Right lobe of liver (tissue), 6 donors: ENCODE results near the gene JAG1. TPM values are rescaled to one million over a fixed set of nuclear protein-coding genes. Genes with fewer than 3 reads are reported as not detected.
"Not testable (repeated sequence)": the region's sequence is repeated elsewhere in the genome, so short reads cannot be mapped to it uniquely, and the experiment has no call there.

Experiments used
- ATAC-seq, 4 donors: fragments of 200-7000 bp; cut with Tn5 transposase; one replicate each; pipeline ENCODE4 v1.9.1; 2020; ENCODE audit warnings: mild to moderate bottlenecking in 4 of 4, moderate library complexity in 4 of 4
- DNase-seq, 3 donors: peaks; one replicate each; pipeline ENCODE4 v3.0.0-alpha.2; 2020
- H3K27ac ChIP-seq, 3 donors: fragments of 200-600 bp; one replicate each; pipeline ENCODE4 v1.8.0; 2022
- H3K27me3 ChIP-seq, 2 donors: fragments of 200-600 bp; one replicate each; pipeline ENCODE4 v1.8.0; 2022
- H3K36me3 ChIP-seq, 4 donors: fragments of 200-600 bp; sonication (generic) in 1 of 4; one replicate each; pipeline versions ENCODE4 v1.5.1 to v1.8.0; 2017 to 2022; ENCODE audit warnings: control low read depth in 1 of 4
- H3K4me1 ChIP-seq, 4 donors: fragments of 200-600 bp; sonication (generic) in 1 of 4; one replicate each; pipeline versions ENCODE4 v1.5.1 to v1.8.0; 2017 to 2022; ENCODE audit warnings: control low read depth in 1 of 4
- H3K4me3 ChIP-seq, 3 donors: fragments of 200-600 bp; one replicate each; pipeline ENCODE4 v1.8.0; 2022
- H3K9me3 ChIP-seq, 4 donors: fragments of 200-600 bp; sonication (generic) in 1 of 4; one replicate each; pipeline versions ENCODE4 v1.5.1 to v1.8.0; 2017 to 2022; ENCODE audit warnings: control low read depth in 1 of 4
- POLR2A ChIP-seq: fragments of 450-650 bp; IDR thresholded peaks from one replicate; pipeline ENCODE4 v1.6.1; 2017; ENCODE audit warnings: antibody characterized with exemption, mild to moderate bottlenecking
- WGBS: methylation state at CpG from one replicate; pipeline ENCODE4 v1.1.6; 2018; ENCODE audit warnings: low coverage, low lambda C conversion rate; ENCODE audit not compliant: insufficient coverage; ENCODE audit errors: missing lambda C conversion rate; 5-methylcytosine and 5-hydroxymethylcytosine counted together
- intact Hi-C, 2 donors: fragments of 100-400 bp; cut with DNase I; formaldehyde crosslinking; loops; one replicate each; pipeline versions ENCODE4 v1.11.2 to v1.14.1; 2022
- total RNA-seq, 6 experiments: library from RNA; depleted of rRNA in 2 of 6; stranded (reverse); fragments of >200 nt in 2 of 6; fragmentation: NEBNext Ultra II Directional in 3 of 6; extraction: Animal tissue kit (Norgen Biotek cat#: 25700) in 3 of 6; gene quantifications; one replicate each; pipeline versions ENCODE4 v1.1.0 to v1.2.4, GENCODE V29; 2016 to 2023
- TF ChIP-seq, protein P1 (sequence below), 4 donors: fragments of 200-600 bp in 3 of 4; fragments of 450-650 bp in 1 of 4; IDR thresholded peaks; one replicate each; pipeline versions ENCODE4 v1.5.1 to v1.8.0; 2016 to 2022; ENCODE audit warnings: antibody characterized with exemption in 4 of 4, mild to moderate bottlenecking in 2 of 4
- donor health status: DM: no; HTN: yes; CAD: no.
- donor health status: DM: no; HTN: no; CAD: no.
- donor health status: DM: no; HTN: no; CAD: no.
- donor health status: DM: no; HTN: yes; CAD: no.
- donor health status: DM: no; HTN: yes; CAD: no.

JAG1 gene
- total RNA-seq, 6 experiments from 2014 or later = 3.1 to 8.5 (median 6.7) TPM

DNA sequence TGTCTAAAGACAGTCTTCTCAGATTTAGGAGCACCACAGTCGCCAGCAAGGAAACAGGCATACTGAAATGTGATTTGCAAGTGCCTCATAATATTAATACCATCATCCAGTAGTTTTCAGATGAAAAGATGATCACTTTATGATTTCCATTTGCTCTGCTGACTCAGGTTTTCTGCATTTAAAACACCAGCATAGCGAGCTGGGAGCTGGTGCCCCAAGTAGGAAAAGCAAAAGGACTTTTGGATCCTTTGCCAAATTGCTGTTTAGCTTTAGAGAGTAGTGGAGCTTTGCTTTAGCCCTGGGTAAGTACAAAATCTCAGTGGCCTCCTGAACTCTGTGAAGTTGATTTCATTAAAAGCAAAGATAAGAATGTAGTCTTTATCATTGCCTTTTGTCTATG is 78.5 kb downstream of the JAG1 start:
- no peak overlapping the region for H3K27ac ChIP-seq
- DNase-seq (no peak), ATAC-seq (no peak)
- no peaks in the 10 kb centered on the region for H3K27me3 ChIP-seq
- no peaks in the 10 kb centered on the region for H3K4me1 ChIP-seq
- intact Hi-C loops = no loop called here
- no peaks in the 10 kb centered on the region for H3K36me3 ChIP-seq
- no peak for TF ChIP-seq POLR2A
- TF ChIP-seq, protein P1, sequence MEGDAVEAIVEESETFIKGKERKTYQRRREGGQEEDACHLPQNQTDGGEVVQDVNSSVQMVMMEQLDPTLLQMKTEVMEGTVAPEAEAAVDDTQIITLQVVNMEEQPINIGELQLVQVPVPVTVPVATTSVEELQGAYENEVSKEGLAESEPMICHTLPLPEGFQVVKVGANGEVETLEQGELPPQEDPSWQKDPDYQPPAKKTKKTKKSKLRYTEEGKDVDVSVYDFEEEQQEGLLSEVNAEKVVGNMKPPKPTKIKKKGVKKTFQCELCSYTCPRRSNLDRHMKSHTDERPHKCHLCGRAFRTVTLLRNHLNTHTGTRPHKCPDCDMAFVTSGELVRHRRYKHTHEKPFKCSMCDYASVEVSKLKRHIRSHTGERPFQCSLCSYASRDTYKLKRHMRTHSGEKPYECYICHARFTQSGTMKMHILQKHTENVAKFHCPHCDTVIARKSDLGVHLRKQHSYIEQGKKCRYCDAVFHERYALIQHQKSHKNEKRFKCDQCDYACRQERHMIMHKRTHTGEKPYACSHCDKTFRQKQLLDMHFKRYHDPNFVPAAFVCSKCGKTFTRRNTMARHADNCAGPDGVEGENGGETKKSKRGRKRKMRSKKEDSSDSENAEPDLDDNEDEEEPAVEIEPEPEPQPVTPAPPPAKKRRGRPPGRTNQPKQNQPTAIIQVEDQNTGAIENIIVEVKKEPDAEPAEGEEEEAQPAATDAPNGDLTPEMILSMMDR (IDR thresholded peaks at IDR 0.05) = no peak
- H3K4me3 ChIP-seq = no peak overlapping the region
- no peaks in the 10 kb centered on the region for H3K9me3 ChIP-seq
- WGBS = 80% methylated on average over 2 of the region's 2 CpGs

DNA sequence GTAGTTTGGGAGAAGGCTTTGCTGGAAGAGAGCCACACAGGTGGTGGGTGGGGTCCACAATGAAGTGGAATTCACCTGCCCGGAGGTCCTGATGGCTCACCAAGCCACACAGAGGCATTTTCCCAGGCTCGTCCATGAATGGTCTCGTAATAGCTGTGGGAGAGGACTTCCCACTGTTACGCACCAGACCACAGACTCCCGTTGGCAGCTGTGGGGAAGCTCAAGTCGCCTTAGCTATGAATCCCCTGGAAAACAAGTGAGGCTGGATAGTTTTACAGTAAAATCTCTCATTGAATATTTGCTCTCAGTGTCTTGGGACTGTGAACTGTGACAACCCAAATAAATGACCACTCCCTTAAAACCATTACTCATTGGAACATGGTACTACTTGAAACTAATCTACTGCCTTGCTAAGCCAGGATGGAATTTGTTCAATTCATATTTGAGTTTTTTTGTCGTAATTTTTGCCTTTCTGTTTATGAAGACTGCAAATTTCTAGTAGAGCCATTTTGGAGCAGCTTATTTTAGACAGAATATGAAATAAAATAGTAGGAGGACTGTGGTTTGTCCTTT is 79.4 kb downstream of the JAG1 start:
- Histone ChIP-seq H3K36me3 (no peaks in the 10 kb centered on the region), H3K4me1 (no peaks in the 10 kb centered on the region), H3K9me3 (no peaks in the 10 kb centered on the region), H3K4me3 (no peak overlapping the region), H3K27ac (no peak overlapping the region), H3K27me3 (no peaks in the 10 kb centered on the region)
- WGBS = 100% methylated on average over 1 of the region's 7 CpGs
- intact Hi-C loops = no loop called here
- ATAC-seq = no peak
- DNase-seq = no peak
- TF ChIP-seq, protein P1 (IDR thresholded peaks at IDR 0.05) = no peak
- no peak for TF ChIP-seq POLR2A

- intact Hi-C loops = no loop called here
- no peaks in the 10 kb centered on the region for H3K9me3 ChIP-seq
- peak overlapping the region in 1 of 3 donors; percentile 23 for H3K27ac ChIP-seq
- no peaks in the 10 kb centered on the region for H3K27me3 ChIP-seq
- no peaks in the 10 kb centered on the region for H3K4me1 ChIP-seq
- no peak for TF ChIP-seq POLR2A
- TF ChIP-seq, protein P1 (IDR thresholded peaks at IDR 0.05) = no peak
- WGBS = 74% methylated on average over 2 of the region's 2 CpGs
- H3K4me3 ChIP-seq = no peak overlapping the region
- H3K36me3 ChIP-seq = no peaks in the 10 kb centered on the region
- no peak for DNase-seq
- ATAC-seq = no peak
Observed at GRCh38 chr20:10591946-10592521, 81.8 kb downstream of the JAG1 start.

DNA sequence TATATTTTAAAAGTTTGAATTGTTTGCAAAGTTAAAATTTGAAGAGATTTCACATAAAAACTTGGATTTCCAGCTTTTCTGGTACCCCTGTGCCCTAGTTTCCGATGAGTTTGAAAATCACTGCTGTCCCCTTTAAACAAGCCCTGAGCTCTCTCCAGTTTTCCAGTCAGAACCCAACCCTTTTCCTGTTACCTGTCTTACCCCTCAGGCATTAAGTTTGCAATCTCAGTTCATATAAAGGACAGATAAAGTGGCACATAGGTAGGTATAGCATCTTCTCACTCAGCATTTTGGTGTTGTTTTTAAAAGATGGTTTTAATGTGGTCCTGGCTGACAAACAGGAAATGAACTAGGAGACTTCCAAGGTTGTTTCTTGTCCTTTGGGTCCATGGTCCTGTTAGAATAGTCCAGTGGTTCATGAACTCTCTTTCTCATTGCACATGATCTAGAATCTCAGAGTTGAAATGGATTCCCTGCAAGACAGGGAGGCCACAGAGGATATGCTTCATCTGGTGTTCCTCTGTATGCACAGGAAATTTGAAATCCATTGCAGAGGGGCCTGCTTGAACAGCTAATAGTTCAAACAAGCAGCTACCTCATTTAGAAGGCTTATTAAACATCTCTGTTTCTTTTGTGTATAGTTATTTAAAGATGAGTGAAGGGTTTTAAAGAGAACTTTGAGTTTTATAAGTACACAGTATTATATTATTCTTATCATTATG is 82.7 kb downstream of the JAG1 start:
- Histone ChIP-seq H3K9me3 (no peaks in the 10 kb centered on the region), H3K27ac (peak overlapping the region in 1 of 3 donors; percentile 14), H3K36me3 (no peaks in the 10 kb centered on the region), H3K4me3 (no peak overlapping the region), H3K4me1 (no peaks in the 10 kb centered on the region), H3K27me3 (no peaks in the 10 kb centered on the region)
- 92% methylated on average over 1 of the region's 1 CpG for WGBS
- ATAC-seq (no peak), DNase-seq (no peak)
- intact Hi-C loops = no loop called here
- TF ChIP-seq, protein P1 (IDR thresholded peaks at IDR 0.05) = no peak
- no peak for TF ChIP-seq POLR2A

DNA sequence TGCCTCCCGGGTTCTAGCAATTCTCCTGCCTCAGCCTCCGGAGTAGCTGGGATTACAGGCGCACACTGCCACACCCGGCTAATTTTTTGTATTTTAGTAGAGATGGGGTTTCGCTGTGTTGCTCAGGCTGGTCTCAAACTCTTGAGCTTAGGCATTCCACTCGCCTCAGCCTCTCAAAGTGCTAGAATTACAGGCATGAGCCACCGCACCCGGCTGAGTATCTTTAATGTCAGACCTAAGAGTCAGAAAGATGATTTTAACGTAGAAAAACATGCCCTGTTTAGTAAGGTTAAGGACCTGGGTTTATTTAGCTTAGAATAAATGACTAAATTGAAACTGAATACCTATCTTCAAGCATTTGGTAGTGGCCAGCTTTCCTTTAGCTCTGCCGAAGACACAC is 83.4 kb downstream of the JAG1 start:
- intact Hi-C loops, H3K27me3 ChIP-seq, H3K4me1 ChIP-seq, H3K27ac ChIP-seq, ATAC-seq, H3K9me3 ChIP-seq, H3K4me3 ChIP-seq, H3K36me3 ChIP-seq, DNase-seq: not testable (repeated sequence)
- 91% methylated on average over 7 of the region's 10 CpGs for WGBS
